ENCODE results near the gene DNER.
"Not testable (repeated sequence)": the region's sequence is repeated elsewhere in the genome, so short reads cannot be mapped to it uniquely, and the experiment has no call there.

The DNER gene

GRCh38 chr2:229616433-229616832, 97.9 kb downstream of the DNER start:
- Histone ChIP-seq H2AK5ac (ENCODE audit: low read length) (no peak overlapping the region), H3K4me2 (ENCODE audit: low read length) (no peak overlapping the region), H2AFZ (ENCODE audit: insufficient read depth, low read length, poor library complexity) (no peak overlapping the region), H3K9ac (ENCODE audit: low read length) (no peak overlapping the region), H3K14ac (ENCODE audit: low read length) (no peak overlapping the region), H3K18ac (ENCODE audit: low read length) (no peak overlapping the region), H3K4me1 (ENCODE audit: control insufficient read depth in 1 of 2, insufficient read depth in 2 of 2, low read length in 2 of 2) (peaks cover 2 to 4% of the 10 kb centered on the region in 2 experiments), H4K91ac (ENCODE audit: low read depth, low read length) (no peak overlapping the region), H3K27me3 (ENCODE audit: insufficient read depth, low read length) (no peaks in the 10 kb centered on the region), H3K27ac (ENCODE audit: low read depth, low read length) (no peak overlapping the region), H3K79me1 (ENCODE audit: low read length) (no peaks in the 10 kb centered on the region), H2BK12ac (ENCODE audit: low read length) (no peak overlapping the region), H3K36me3 (ENCODE audit: control insufficient read depth in 1 of 2, insufficient read depth in 2 of 2, low read length in 2 of 2) (no peaks in the 10 kb centered on the region), H2BK120ac (ENCODE audit: insufficient read depth, low read length, poor library complexity) (no peak overlapping the region), H3K4ac (ENCODE audit: low read depth, low read length) (no peak overlapping the region), H4K12ac (ENCODE audit: low read depth, low read length) (no peak overlapping the region), H2BK5ac (ENCODE audit: low read depth, low read length, poor library complexity) (no peak overlapping the region), H3K4me3 (ENCODE audit: low read depth, low read length) (no peak overlapping the region), H3K79me2 (ENCODE audit: control insufficient read depth, insufficient read depth, low read length, poor library complexity) (no peaks in the 10 kb centered on the region), H4K8ac (ENCODE audit: low read depth, low read length) (no peak overlapping the region), H3K23ac (ENCODE audit: low read length) (no peak overlapping the region), H3K9me3 (ENCODE audit: insufficient read depth, low read depth, low read length) (no peaks in the 10 kb centered on the region)
- DNase-seq = no peak
- no CpG with 5 or more reads among the region's 3 CpGs for WGBS (ENCODE audit: extremely low coverage, insufficient coverage, insufficient read length)

- not testable (repeated sequence) for H2AFZ ChIP-seq (ENCODE audit: insufficient read depth, low read length, poor library complexity); H2BK120ac ChIP-seq (ENCODE audit: insufficient read depth, low read length, poor library complexity); H2AK5ac ChIP-seq (ENCODE audit: low read length); H4K91ac ChIP-seq (ENCODE audit: low read depth, low read length); H3K23ac ChIP-seq (ENCODE audit: low read length); H4K12ac ChIP-seq (ENCODE audit: low read depth, low read length); H3K4me1 ChIP-seq (ENCODE audit: control insufficient read depth in 1 of 2, insufficient read depth in 2 of 2, low read length in 2 of 2); H3K14ac ChIP-seq (ENCODE audit: low read length); H3K79me1 ChIP-seq (ENCODE audit: low read length); H3K9me3 ChIP-seq (ENCODE audit: insufficient read depth, low read depth, low read length); H3K27me3 ChIP-seq (ENCODE audit: insufficient read depth, low read length); H3K36me3 ChIP-seq (ENCODE audit: control insufficient read depth in 1 of 2, insufficient read depth in 2 of 2, low read length in 2 of 2); H3K4me2 ChIP-seq (ENCODE audit: low read length); H3K4me3 ChIP-seq (ENCODE audit: low read depth, low read length); H3K79me2 ChIP-seq (ENCODE audit: control insufficient read depth, insufficient read depth, low read length, poor library complexity); H4K8ac ChIP-seq (ENCODE audit: low read depth, low read length); H2BK5ac ChIP-seq (ENCODE audit: low read depth, low read length, poor library complexity); H3K9ac ChIP-seq (ENCODE audit: low read length); H3K18ac ChIP-seq (ENCODE audit: low read length); H2BK12ac ChIP-seq (ENCODE audit: low read length); H3K27ac ChIP-seq (ENCODE audit: low read depth, low read length); H3K4ac ChIP-seq (ENCODE audit: low read depth, low read length)
- no CpG with 5 or more reads among the region's 4 CpGs for WGBS (ENCODE audit: extremely low coverage, insufficient coverage, insufficient read length)
- DNase-seq = peak in 1 of 2 donors; percentile 6
Measured at GRCh38 chr2:229614021-229614420, 100.3 kb downstream of the DNER start.

DNA sequence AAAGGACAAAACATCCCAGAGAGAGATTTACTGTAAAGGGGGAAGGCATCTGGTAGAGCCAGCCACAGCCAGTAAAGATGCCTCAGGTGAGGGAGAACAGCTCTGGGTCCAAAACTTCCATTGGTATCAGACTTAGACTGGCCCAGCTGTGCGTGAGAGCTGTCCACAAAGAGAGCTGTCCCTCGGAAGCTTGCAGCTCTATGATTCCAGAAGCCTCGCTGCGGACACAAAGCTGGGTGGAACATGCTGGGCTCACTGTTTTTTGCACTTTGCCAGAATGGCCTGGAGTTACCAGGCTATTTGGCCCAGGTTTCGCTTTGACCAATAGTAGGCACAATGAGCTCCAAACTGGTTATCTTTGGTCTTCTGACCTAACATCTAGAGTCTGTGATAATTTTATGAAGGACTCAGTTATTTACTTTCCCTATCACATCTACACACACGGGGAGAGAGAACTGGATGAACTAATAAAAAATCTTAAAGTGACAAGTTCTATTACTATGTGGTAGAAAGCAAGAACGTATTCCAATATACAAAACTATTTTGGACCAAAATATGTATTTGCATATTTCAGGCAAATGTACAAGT, 101.9 kb downstream of the DNER start:
- no peaks in the 10 kb centered on the region for H3K27me3 ChIP-seq (ENCODE audit: insufficient read depth, low read length)
- H3K9ac ChIP-seq (ENCODE audit: low read length) = no peak overlapping the region
- no CpG with 5 or more reads among the region's 7 CpGs for WGBS (ENCODE audit: extremely low coverage, insufficient coverage, insufficient read length)
- no peak overlapping the region for H2AK5ac ChIP-seq (ENCODE audit: low read length)
- no peak overlapping the region for H3K18ac ChIP-seq (ENCODE audit: low read length)
- peaks cover 2% of the 10 kb centered on the region for H3K9me3 ChIP-seq (ENCODE audit: insufficient read depth, low read depth, low read length)
- H3K79me1 ChIP-seq (ENCODE audit: low read length) = no peaks in the 10 kb centered on the region
- no peak overlapping the region for H4K91ac ChIP-seq (ENCODE audit: low read depth, low read length)
- H3K14ac ChIP-seq (ENCODE audit: low read length) = no peak overlapping the region
- no peak overlapping the region for H4K12ac ChIP-seq (ENCODE audit: low read depth, low read length)
- no peak overlapping the region for H2BK5ac ChIP-seq (ENCODE audit: low read depth, low read length, poor library complexity)
- no peak overlapping the region for H2BK12ac ChIP-seq (ENCODE audit: low read length)
- no peaks in the 10 kb centered on the region for H3K36me3 ChIP-seq (ENCODE audit: control insufficient read depth in 1 of 2, insufficient read depth in 2 of 2, low read length in 2 of 2)
- H3K4ac ChIP-seq (ENCODE audit: low read depth, low read length) = no peak overlapping the region
- no peaks in the 10 kb centered on the region for H3K79me2 ChIP-seq (ENCODE audit: control insufficient read depth, insufficient read depth, low read length, poor library complexity)
- H3K4me3 ChIP-seq (ENCODE audit: low read depth, low read length) = no peak overlapping the region
- no peak overlapping the region for H4K8ac ChIP-seq (ENCODE audit: low read depth, low read length)
- H3K4me1 ChIP-seq (ENCODE audit: control insufficient read depth in 1 of 2, insufficient read depth in 2 of 2, low read length in 2 of 2) = peaks cover 2 to 5% of the 10 kb centered on the region in 2 experiments
- H3K4me2 ChIP-seq (ENCODE audit: low read length) = no peak overlapping the region
- H3K27ac ChIP-seq (ENCODE audit: low read depth, low read length) = no peak overlapping the region
- H2AFZ ChIP-seq (ENCODE audit: insufficient read depth, low read length, poor library complexity) = no peak overlapping the region
- H3K23ac ChIP-seq (ENCODE audit: low read length) = no peak overlapping the region
- no peak overlapping the region for H2BK120ac ChIP-seq (ENCODE audit: insufficient read depth, low read length, poor library complexity)
- no peak for DNase-seq

GRCh38 chr2:229611360-229611759, 103.0 kb downstream of the DNER start:
- peaks cover 2% of the 10 kb centered on the region for H3K9me3 ChIP-seq (ENCODE audit: insufficient read depth, low read depth, low read length)
- H3K36me3 ChIP-seq (ENCODE audit: control insufficient read depth in 1 of 2, insufficient read depth in 2 of 2, low read length in 2 of 2) = no peaks in the 10 kb centered on the region
- no peak overlapping the region for H3K9ac ChIP-seq (ENCODE audit: low read length)
- H2AFZ ChIP-seq (ENCODE audit: insufficient read depth, low read length, poor library complexity) = no peak overlapping the region
- no peak overlapping the region for H4K12ac ChIP-seq (ENCODE audit: low read depth, low read length)
- no peak overlapping the region for H3K27ac ChIP-seq (ENCODE audit: low read depth, low read length)
- H4K91ac ChIP-seq (ENCODE audit: low read depth, low read length) = no peak overlapping the region
- H3K4me1 ChIP-seq (ENCODE audit: control insufficient read depth in 1 of 2, insufficient read depth in 2 of 2, low read length in 2 of 2) = peaks cover 2 to 5% of the 10 kb centered on the region in 2 experiments
- no peak overlapping the region for H2AK5ac ChIP-seq (ENCODE audit: low read length)
- no peaks in the 10 kb centered on the region for H3K79me2 ChIP-seq (ENCODE audit: control insufficient read depth, insufficient read depth, low read length, poor library complexity)
- no peak overlapping the region for H4K8ac ChIP-seq (ENCODE audit: low read depth, low read length)
- H3K4ac ChIP-seq (ENCODE audit: low read depth, low read length) = no peak overlapping the region
- peak in 1 of 2 donors; percentile 5 for DNase-seq
- no peaks in the 10 kb centered on the region for H3K79me1 ChIP-seq (ENCODE audit: low read length)
- H3K23ac ChIP-seq (ENCODE audit: low read length) = no peak overlapping the region
- H3K27me3 ChIP-seq (ENCODE audit: insufficient read depth, low read length) = no peaks in the 10 kb centered on the region
- no CpG with 5 or more reads among the region's 2 CpGs for WGBS (ENCODE audit: extremely low coverage, insufficient coverage, insufficient read length)
- H2BK120ac ChIP-seq (ENCODE audit: insufficient read depth, low read length, poor library complexity) = no peak overlapping the region
- H3K4me3 ChIP-seq (ENCODE audit: low read depth, low read length) = no peak overlapping the region
- H2BK5ac ChIP-seq (ENCODE audit: low read depth, low read length, poor library complexity) = no peak overlapping the region
- H3K14ac ChIP-seq (ENCODE audit: low read length) = no peak overlapping the region
- H3K18ac ChIP-seq (ENCODE audit: low read length) = no peak overlapping the region
- H2BK12ac ChIP-seq (ENCODE audit: low read length) = no peak overlapping the region
- no peak overlapping the region for H3K4me2 ChIP-seq (ENCODE audit: low read length)

Measured in trophoblast cell (in vitro differentiated cells and primary cell).